Measurements from ENCODE around the gene KLF14.
"Not testable (repeated sequence)": the region's sequence is repeated elsewhere in the genome, so short reads cannot be mapped to it uniquely, and the experiment has no call there.

The KLF14 gene

GRCh38 chr7:130733931-130734814, at the start of gene KLF14:
TSS of gene KLF14 (minus strand) at chr7:130734207. CDS start at chr7:130734033, 174 bp downstream.
- H3K4me2 ChIP-seq: peak within 1 kb of the TSS; percentile 73 to 94 (median 90)
- H3K4me3 ChIP-seq: peak within 1 kb of the TSS; percentile 50 to 72 (median 62)
- H3K36me3 ChIP-seq: no peaks in the 10 kb centered on the region
- H3K27me3 ChIP-seq: peaks cover 59 to 80% (median 70%) of the 10 kb centered on the region in 11 experiments
- peaks cover 0 to 14% (median 5%) of the 10 kb centered on the region in 11 experiments; a peak in 5 of 22 replicates for H4K20me1 ChIP-seq
- H3K27ac ChIP-seq: no peak within 1 kb of the TSS
- no peak for TF ChIP-seq Cebpa-rat (IDR thresholded peaks at IDR 0.05)
- H3K9ac ChIP-seq: peak within 1 kb of the TSS in 8 of 11 experiments; percentile 9 to 55 (median 28); a peak in 7 of 22 replicates
- H3K4me1 ChIP-seq: peaks cover 0 to 11% (median 8%) of the 10 kb centered on the region in 10 experiments; a peak in 11 of 20 replicates
- H3K9me3 ChIP-seq (replicated peaks in 1 of 11): peaks cover 0 to 16% (median 11%) of the 10 kb centered on the region in 11 experiments; a peak in 16 of 22 replicates

- no peak for TF ChIP-seq Cebpa-rat (IDR thresholded peaks at IDR 0.05)
- no peak overlapping the region for H3K27ac ChIP-seq
- no peaks in the 10 kb centered on the region for H3K36me3 ChIP-seq
- H3K4me2 ChIP-seq: no peak overlapping the region
- peaks cover 0 to 9% (median 0%) of the 10 kb centered on the region in 11 experiments; a peak in 3 of 22 replicates for H3K9me3 ChIP-seq (replicated peaks in 1 of 11)
- H3K9ac ChIP-seq: no peak overlapping the region
- no peaks in the 10 kb centered on the region for H4K20me1 ChIP-seq
- H3K4me1 ChIP-seq: no peaks in the 10 kb centered on the region
- H3K4me3 ChIP-seq: no peak overlapping the region
- no peaks in the 10 kb centered on the region for H3K27me3 ChIP-seq
These were observed 47.3 kb upstream of the KLF14 start for GRCh38 chr7:130781346-130781745.

- Histone ChIP-seq H3K4me2 (no peak overlapping the region), H3K9ac (no peak overlapping the region), H3K27me3 (no peaks in the 10 kb centered on the region), H3K9me3 (replicated peaks in 1 of 11) (peaks cover 3 to 19% (median 7%) of the 10 kb centered on the region in 11 experiments), H4K20me1 (no peaks in the 10 kb centered on the region), H3K27ac (no peak overlapping the region), H3K4me3 (no peak overlapping the region), H3K36me3 (no peaks in the 10 kb centered on the region), H3K4me1 (no peaks in the 10 kb centered on the region)
- no peak for TF ChIP-seq Cebpa-rat (IDR thresholded peaks at IDR 0.05)
These were observed 43.4 kb upstream of the KLF14 start for GRCh38 chr7:130777426-130777825.

- H3K4me1 ChIP-seq: not testable (repeated sequence)
These were observed 38.4 kb upstream of the KLF14 start for GRCh38 chr7:130772456-130772855.

GRCh38 chr7:130768854-130769253, 34.8 kb upstream of the KLF14 start:
- H3K4me2 ChIP-seq: no peak overlapping the region
- no peak overlapping the region for H3K9ac ChIP-seq

More at GRCh38 chr7:130772456-130772855, 38.4 kb upstream of the KLF14 start:
- not testable (repeated sequence) for H3K27me3 ChIP-seq, H3K9ac ChIP-seq, H3K36me3 ChIP-seq, H4K20me1 ChIP-seq, H3K4me3 ChIP-seq, H3K27ac ChIP-seq, H3K4me2 ChIP-seq
- H3K9me3 ChIP-seq (replicated peaks in 1 of 11): peaks cover 29 to 58% (median 44%) of the 10 kb centered on the region in 11 experiments

GRCh38 chr7:130764569-130764968, 30.6 kb upstream of the KLF14 start:
- not testable (repeated sequence) for H3K9ac ChIP-seq, H3K4me1 ChIP-seq, H3K27me3 ChIP-seq, H3K4me2 ChIP-seq, H3K36me3 ChIP-seq, H3K27ac ChIP-seq, H3K4me3 ChIP-seq, H4K20me1 ChIP-seq
- H3K9me3 ChIP-seq (replicated peaks in 1 of 11): peaks cover 15 to 39% (median 26%) of the 10 kb centered on the region in 11 experiments

More at GRCh38 chr7:130768854-130769253, 34.8 kb upstream of the KLF14 start:
- no peaks in the 10 kb centered on the region for H3K4me1 ChIP-seq
- H3K27me3 ChIP-seq: no peaks in the 10 kb centered on the region
- H4K20me1 ChIP-seq: no peaks in the 10 kb centered on the region
- no peak overlapping the region for H3K4me3 ChIP-seq
- no peaks in the 10 kb centered on the region for H3K36me3 ChIP-seq
- peaks cover 29 to 76% (median 49%) of the 10 kb centered on the region in 11 experiments for H3K9me3 ChIP-seq (replicated peaks in 1 of 11)
- TF ChIP-seq Cebpa-rat (IDR thresholded peaks at IDR 0.05): no peak
- no peak overlapping the region for H3K27ac ChIP-seq

GRCh38 chr7:130758429-130759056, 24.5 kb upstream of the KLF14 start:
- Histone ChIP-seq H3K9me3 (replicated peaks in 1 of 11) (no peaks in the 10 kb centered on the region), H3K36me3 (no peaks in the 10 kb centered on the region), H3K4me1 (no peaks in the 10 kb centered on the region), H4K20me1 (no peaks in the 10 kb centered on the region), H3K9ac (no peak overlapping the region), H3K27ac (no peak overlapping the region), H3K27me3 (no peaks in the 10 kb centered on the region), H3K4me2 (no peak overlapping the region), H3K4me3 (no peak overlapping the region)
- no peak for TF ChIP-seq Cebpa-rat (IDR thresholded peaks at IDR 0.05)

GRCh38 chr7:130756316-130756715, 22.3 kb upstream of the KLF14 start:
- Histone ChIP-seq H3K4me1 (peaks cover 0 to 12% (median 0%) of the 10 kb centered on the region in 10 experiments; a peak in 3 of 20 replicates), H3K27ac (no peak overlapping the region), H4K20me1 (no peaks in the 10 kb centered on the region), H3K27me3 (no peaks in the 10 kb centered on the region), H3K36me3 (no peaks in the 10 kb centered on the region), H3K4me2 (no peak overlapping the region), H3K9me3 (replicated peaks in 1 of 11) (no peaks in the 10 kb centered on the region), H3K4me3 (no peak overlapping the region), H3K9ac (no peak overlapping the region)
- no peak for TF ChIP-seq Cebpa-rat (IDR thresholded peaks at IDR 0.05)

GRCh38 chr7:130752424-130752823, 18.4 kb upstream of the KLF14 start:
- H3K36me3 ChIP-seq: no peaks in the 10 kb centered on the region
- no peak overlapping the region for H3K4me2 ChIP-seq
- no peaks in the 10 kb centered on the region for H4K20me1 ChIP-seq
- H3K27ac ChIP-seq: no peak overlapping the region
- no peak overlapping the region for H3K4me3 ChIP-seq
- H3K9ac ChIP-seq: no peak overlapping the region
- no peak for TF ChIP-seq Cebpa-rat (IDR thresholded peaks at IDR 0.05)
- H3K4me1 ChIP-seq: peaks cover 0 to 13% (median 0%) of the 10 kb centered on the region in 10 experiments; a peak in 3 of 20 replicates
- H3K27me3 ChIP-seq: no peaks in the 10 kb centered on the region
- H3K9me3 ChIP-seq (replicated peaks in 1 of 11): no peaks in the 10 kb centered on the region
